Cerebellar cortex (tissue), 1 donor: Measurements from ENCODE around the gene RRP1.

Experiments used
- DNase-seq: peaks from one replicate; pipeline ENCODE4 v3.0.0-alpha.2; 2015; ENCODE audit warnings: low spot score

RRP1 gene

GRCh38 chr21:43801006-43801783 lies 11.8 kb downstream of the RRP1 start:
- DNase-seq = no peak

GRCh38 chr21:43802713-43803313 lies 13.4 kb downstream of the RRP1 start:
- no peak for DNase-seq

DNA sequence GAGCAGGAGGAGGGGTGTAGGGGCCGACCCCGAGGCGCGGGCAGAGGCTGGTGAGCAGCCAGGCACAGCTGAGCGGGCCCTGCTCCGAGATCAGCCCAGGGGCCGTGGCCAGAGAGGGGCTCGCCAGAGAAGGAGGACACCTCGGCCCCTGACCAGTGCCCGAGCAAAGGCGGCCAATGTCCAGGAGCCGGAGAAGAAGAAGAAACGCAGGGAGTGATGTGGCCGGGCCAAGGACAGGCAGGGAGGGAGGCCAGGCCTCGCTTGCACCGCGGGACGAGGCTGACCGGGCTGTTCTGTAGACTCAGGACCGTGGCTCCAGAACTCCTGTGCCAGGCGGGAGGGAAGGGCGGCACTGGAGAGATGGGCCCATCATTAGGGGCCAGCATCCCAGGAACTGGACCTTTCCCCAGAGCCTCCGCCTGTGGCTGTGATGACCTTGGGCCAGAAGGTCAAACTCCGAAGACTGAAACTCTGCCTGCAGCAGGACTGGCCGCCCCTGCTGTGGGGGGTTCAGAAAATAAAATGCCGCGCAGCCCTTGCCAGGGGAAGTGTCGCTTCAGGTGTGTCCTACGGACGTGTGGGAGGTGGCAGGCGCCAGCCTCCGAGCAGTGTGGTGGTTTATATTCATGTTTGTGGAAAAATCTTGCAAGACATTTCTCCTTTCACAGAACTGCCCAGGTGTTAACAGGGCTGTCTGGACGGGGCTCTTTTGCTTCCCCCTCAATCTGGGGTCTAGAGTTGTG lies 14.4 kb downstream of the RRP1 start:
- DNase-seq = no peak

DNA sequence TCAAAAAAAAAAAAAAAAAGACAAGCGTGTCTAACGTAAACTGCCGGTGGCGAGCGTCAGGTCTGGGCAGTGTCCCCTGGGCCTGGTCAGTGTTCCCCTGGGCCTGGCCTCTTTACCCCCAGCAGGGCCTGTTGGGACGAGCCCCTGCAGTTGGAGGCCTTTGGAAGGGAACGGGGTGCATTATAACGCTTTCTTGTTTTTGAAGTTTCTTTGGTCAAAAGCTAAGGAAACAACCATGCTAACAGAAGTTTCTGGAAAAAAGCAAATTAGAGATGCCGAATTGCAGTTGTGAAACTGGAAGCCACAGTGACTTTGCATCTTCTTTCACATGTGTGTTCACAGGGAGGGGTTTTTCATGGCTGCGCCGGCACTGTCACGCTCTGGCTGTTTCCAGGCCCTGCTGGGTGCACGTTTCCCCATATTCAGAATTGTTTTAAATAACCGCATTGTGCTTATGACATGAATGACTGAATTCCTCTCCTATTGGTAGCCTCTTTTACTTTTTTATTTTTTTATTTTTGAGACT lies 16.0 kb downstream of the RRP1 start:
- no peak for DNase-seq

DNA sequence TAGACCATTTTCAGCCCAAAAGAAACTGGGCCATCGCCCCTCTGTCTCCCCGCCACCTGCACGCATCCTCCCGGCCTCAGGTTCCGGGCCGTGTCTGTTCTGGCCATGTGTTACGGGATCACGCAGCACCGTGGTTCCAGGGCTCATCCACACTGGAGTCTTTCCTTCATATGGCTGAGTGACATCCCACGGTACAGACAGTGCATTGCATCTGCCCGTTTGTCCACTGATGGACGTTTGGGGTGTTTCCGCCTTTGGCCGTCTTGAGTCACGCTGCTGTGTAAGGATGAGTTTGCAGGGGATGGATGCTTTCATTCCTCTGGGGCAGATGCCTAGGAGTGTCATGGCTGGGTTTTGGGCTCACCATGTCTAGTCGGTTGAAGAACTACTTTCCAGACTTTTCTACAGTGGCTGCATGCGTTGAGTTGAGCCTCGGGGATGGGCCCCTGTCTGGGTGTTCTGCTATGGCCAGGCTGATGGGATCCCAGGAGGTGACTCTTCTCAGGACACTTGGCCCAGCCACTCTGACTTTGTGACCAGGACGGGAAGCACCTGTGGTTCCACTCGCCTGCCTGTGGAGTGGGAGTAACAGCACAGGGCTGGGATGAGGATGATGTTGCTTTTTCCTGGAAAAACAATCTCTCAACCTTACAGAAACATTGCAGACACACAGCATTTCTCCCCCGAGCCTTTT lies 16.8 kb downstream of the RRP1 start:
- DNase-seq = no peak

DNA sequence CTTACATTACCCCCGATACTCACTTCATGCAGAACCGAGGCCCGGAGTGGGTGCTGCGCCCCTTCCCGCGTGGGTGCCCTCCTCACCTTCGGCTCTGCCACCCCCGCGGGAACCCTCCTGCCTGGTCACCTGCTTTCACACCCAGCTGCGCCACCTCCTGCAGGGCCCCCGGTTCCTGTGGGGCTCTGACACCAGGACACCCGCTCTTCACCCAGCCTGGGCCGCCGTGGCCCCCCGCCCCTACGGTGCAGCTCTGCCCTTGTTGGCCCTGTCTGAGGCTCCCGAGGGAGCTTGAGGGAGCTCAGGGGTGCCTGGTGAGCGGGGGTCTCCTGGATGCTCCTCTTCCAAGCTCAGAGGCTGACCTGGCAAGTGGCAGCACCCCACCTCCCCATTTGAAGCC lies 19.0 kb downstream of the RRP1 start:
- DNase-seq = no peak

GRCh38 chr21:43808832-43809251 lies 19.5 kb downstream of the RRP1 start:
- no peak for DNase-seq

DNA sequence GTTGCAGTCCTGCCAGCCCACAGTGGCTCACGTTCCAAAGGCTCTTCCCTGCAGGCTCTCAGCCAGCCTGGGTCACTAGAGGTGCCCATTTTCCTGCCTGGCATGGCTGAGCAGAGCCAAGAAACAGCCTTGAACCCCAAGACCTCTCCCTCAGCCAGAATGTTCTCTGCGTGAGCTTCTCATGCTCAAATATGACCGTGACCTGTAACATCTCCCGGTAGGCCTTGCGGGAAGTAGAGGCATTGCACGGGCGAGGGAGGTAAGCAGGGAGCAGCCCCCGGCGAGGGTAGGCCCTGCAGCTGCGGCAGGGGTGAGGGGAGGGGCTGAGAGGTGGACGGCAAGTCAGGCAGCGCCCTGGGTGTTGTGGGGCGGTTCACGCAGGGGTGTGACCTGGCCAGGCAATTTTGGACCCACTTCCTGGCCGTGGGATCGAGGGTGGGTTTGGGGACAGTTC lies 20.0 kb downstream of the RRP1 start:
- DNase-seq = no peak

- no peak for DNase-seq
Measured at GRCh38 chr21:43809853-43810504, 20.6 kb downstream of the RRP1 start.

- DNase-seq = peak; percentile 74
Measured at GRCh38 chr21:43810505-43811261, 21.3 kb downstream of the RRP1 start.

GRCh38 chr21:43811262-43812105 lies 22.1 kb downstream of the RRP1 start:
- DNase-seq = no peak

GRCh38 chr21:43812139-43812821 lies 22.9 kb downstream of the RRP1 start:
- no peak for DNase-seq

GRCh38 chr21:43812957-43813655 lies 23.7 kb downstream of the RRP1 start:
- no peak for DNase-seq

DNA sequence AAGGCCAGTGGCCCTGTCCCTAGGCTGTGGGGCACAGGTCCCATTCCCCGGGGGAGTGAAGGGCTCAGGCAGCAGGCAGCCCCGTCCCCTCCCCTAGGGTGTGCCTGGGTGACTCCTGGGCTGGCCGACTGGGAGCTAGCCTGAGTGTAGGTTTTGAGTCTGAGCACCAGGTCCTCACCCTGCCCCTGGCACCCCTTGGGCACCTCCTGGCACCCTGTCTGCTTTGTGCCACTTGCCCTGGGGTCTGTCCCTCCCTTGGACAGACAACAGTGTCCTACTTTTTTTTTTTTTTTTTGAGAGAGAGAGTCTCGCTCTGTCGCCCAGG lies 24.2 kb downstream of the RRP1 start:
- no peak for DNase-seq

DNA sequence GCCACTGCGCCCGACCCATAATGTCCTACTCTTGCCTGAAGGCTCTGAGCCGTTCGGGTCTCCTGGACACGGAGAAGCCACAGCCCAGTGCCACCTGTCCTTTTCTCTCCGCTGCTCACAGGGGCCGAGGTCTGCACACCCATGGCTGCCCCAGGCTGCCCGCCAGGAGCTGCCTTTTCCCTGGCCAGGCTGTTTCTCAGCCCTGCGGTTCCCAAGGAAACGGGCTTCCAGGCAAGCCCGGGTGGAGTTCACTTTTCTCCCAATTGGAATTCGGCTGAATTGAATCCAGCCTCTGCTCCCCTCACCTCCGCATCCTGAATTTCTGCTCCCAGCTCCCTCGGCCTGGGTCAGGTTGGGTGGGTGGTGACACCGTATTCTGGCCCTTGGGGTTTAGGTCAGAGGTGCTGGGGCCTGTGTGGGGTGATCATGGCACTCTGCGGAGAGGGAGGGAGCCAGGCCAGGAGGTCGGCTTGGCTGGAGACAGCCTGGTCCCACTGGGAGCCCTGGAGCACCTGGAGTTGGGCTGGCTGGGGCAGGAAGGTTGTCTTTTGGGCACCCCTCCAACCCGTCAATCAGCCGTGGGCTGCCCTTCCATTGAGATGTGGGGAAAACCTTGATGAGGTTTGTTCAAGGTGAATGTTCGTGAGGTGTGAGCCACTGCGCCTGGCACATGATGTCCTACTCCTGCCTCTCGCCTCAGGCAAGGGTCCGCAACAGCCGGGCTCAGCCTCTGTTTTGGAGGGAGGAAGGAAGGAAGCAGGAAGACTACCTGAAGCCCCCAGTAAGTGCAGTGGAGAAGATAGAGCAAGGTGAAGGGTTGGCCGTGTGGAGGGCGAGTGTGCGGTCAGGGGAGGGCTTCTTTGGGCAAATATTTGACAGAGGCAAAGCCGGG lies 25.1 kb downstream of the RRP1 start:
- no peak for DNase-seq

- DNase-seq = no peak
Measured at GRCh38 chr21:43815107-43815613, 25.8 kb downstream of the RRP1 start.

DNA sequence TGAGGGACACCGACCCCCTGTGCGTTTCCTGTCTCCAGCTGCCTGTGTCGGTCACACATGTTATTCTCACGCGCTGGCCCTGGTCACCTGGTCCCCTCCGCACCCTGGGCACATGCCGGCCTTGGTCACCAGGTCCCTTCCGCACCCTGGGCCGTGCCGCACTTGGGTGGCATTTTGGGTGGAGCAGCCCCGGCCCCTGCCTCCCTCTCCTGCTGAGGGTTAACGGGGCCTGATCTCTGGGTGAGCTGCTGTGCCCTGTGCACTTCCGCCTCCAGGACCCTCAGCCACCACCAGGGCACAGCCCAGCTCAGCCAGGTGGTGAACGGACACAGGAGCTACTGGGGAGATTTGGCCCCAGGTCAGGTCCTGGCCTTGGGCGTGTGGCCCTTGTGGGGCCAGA lies 26.6 kb downstream of the RRP1 start:
- DNase-seq = no peak
